HT-29 (cell line): ENCODE measurements around the gene HCAR2. TPM values are rescaled to one million over a fixed set of nuclear protein-coding genes. Genes with fewer than 3 reads are reported as not detected.
"Not testable (repeated sequence)": the region's sequence is repeated elsewhere in the genome, so short reads cannot be mapped to it uniquely, and the experiment has no call there.

ENCODE experiments used
- DNase-seq: peaks from one replicate; pipeline ENCODE4 v3.0.0-alpha.2; 2015; ENCODE audit warnings: low spot score
- total RNA-seq: library from RNA; depleted of rRNA; stranded (reverse); fragments of >200 nt; shearing (Covaris generic); gene quantifications from 2 replicates; pipeline ENCODE4 v1.2.3, GENCODE V29; 2014; rRNA removed

HCAR2 gene
- total RNA-seq = 0.56 and 1.1 TPM in 2 replicates

DNA sequence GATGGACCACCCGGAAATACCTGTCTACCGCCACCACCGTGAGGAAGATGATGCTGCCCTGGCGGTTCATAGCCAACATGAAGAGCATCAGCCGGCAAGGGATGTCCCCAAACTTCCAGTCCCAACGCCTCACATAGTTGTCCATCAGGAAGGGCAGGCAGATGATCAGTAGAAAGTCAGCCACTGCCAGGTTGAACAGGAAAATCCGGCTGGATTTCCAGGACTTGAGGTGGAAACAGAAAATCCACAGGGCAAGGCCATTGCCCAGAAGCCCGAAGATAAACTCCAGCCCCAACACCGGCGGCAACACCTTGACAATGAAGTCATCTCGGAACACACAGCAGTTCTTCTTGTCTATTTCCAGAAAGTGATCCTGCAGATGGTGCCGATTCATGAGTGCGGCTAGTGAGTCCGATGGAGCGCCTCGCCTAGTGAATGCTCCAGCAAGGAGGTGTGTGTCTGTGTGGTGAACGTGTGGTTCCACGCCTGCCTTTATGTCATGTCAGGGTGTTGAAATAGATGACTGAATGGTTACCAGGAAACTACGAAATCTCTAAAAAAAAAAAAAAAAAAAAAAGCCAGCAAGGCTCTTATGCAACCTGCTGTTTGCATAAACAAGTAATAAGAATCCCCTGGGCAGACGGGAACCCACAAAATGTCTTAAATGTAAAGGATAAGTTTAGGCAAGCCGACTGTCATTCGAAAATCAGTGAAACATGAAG, at the start of gene HCAR2:
Gene HCAR2 (minus strand): TSS at position 468 of the 722 bp plus-strand sequence. CDS start 74 bp downstream, at position 394.
- not testable (repeated sequence) for DNase-seq

- DNase-seq = peak; percentile 98
These were observed 49.5 kb upstream of the HCAR2 start, which contains the start of gene DENR for GRCh38 chr12:122752464-122753318. Gene DENR (plus strand): TSS chr12:122752824. CDS start chr12:122753702, 878 bp downstream.

- DNase-seq = not testable (repeated sequence)
These were observed 47.8 kb upstream of the HCAR2 start for GRCh38 chr12:122750781-122751515.

- no peak for DNase-seq
These were observed 46.6 kb upstream of the HCAR2 start for GRCh38 chr12:122749569-122750332.

- DNase-seq = no peak
These were observed 44.3 kb upstream of the HCAR2 start for GRCh38 chr12:122747224-122748135.

GRCh38 chr12:122743895-122744525, 40.9 kb upstream of the HCAR2 start:
- DNase-seq = no peak

DNA sequence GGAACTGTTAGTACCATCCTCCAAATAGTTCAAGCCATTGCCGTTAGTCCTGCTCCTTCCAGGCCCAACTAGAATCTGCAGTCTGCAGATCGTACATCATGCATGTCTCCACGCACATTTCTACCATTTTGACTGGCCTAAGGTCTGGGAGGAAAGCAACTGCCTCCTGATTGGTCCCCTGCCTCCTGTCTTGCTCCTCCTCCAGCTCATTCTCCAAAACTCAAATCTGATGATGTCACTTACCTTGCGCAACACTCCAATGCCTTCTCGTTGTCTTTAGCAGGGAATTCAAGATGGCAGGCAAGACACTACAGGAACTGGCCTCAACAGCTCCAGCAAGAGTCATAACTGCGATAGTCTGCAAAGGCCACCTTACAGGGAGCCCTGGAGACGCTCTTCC, 37.2 kb upstream of the HCAR2 start:
- DNase-seq = no peak

- peak; percentile 27 for DNase-seq
These were observed 35.4 kb upstream of the HCAR2 start for GRCh38 chr12:122738571-122738970.

DNA sequence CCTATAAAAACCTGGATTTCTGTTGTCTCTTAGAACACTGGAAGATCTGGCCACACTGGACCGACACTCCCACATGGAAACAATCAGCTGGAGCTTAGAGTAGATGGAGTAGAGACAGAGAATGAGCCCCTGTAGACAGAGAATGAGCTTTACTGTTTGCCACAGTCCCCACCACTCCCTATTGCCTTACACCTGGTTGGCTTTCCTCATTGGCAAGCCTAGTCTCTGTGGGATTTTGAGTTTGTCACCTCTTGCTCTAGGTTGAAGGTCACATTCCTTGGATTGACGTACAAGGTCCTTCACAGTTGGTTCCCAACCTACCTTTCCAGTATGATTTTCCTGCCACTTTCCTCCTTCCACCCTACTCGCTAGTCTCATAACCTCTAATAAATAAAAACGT, 29.5 kb upstream of the HCAR2 start:
- DNase-seq = no peak

- DNase-seq = no peak
These were observed 29.0 kb upstream of the HCAR2 start for GRCh38 chr12:122732170-122732569.

DNA sequence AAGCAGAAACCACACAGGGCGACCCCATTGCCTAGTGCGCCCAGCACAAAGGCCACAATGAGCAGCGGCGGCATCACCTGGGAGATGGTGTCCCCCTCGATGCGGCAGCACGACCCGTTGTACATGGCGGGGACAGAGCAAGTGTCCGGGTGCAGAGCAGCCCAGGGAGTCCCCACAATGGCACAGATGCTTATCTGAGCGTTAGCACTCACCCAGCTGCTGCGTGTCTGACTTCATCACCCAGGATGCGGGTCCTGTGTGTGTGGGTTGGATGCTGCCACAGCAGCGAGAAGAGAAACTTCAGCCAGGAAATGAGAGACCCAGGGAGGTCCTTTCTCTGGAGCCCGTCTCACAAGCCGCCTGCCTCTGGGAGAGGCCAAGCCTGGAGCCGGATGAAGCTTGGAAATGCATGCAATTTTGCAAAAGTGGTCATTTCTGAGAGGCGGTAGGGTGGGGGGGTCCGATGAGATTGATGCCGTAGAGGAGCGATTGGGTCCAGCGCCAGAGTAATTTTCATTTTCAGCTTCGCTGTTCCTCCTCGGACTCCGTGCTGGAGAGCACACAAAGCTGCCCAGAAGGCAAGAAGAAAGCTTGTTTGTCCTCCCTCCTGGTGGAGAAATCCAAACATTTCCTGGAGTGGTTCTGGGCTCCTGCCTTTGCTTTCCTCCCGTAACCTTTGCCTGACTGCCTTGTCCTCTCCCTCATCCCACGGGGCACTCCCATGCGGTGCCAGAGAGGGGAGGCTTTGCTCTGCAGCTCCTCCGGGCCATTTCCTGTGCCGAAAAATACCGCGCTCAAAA, 27.3 kb upstream of the HCAR2 start, which contains the start of gene HCAR1:
Gene HCAR1 (minus strand): TSS at position 630 of the 800 bp plus-strand sequence. CDS start 505 bp downstream, at position 125.
- peak; percentile 88 for DNase-seq

- peak; percentile 38 for DNase-seq
These were observed 26.5 kb upstream of the HCAR2 start for GRCh38 chr12:122729583-122730214.

DNA sequence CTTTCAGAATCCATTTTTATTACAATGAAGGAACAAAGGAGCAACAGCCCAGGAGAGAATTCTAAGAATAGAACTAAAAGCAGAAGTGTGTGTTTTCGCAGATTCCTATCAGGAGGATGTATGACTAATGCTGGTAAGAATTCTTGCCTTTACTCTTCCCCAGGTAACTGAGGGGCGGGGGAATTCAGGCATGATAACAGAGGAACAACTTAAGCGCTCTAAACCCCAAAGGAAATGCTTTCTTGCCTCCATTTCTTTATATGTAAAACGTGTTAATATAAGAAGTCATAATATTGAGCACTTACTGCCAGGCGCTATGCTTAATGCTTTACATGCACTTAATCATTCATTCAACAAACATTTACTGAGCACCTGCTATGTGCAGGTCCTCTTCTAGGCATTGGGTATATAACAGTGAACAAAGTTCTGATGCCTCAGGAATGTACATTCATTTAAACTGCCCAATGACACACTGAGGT, 23.0 kb upstream of the HCAR2 start:
- peak; percentile 89 for DNase-seq

DNA sequence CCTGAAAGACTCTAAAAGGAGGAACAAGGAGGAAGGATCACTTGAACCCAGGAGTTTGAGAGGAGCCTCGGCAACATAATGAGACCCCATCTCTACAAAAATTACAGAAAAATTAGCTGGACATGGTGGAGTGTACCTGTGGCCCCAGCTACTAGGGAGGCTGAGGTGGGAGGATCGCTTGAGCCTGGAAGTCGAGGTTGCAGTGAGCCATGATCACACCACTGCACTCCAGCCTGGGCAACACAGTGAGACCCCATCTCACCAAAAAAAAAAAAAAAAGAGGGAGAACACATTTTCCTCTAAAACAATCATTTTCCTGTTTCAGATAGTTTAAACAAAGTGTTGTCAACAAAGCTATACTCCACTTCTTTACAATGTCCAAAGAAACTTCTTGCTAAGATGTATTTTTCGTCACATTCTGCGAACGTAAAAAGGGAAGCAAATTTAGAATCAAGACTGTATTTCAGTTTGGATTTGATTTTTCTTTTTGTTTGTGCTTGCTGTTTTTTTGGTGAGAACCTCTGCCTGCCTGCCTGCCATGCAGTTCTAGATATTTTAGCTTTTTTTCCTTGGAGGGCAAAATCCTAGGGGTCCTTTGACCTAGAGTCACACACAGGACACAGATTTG, 22.4 kb upstream of the HCAR2 start:
- DNase-seq = no peak

DNA sequence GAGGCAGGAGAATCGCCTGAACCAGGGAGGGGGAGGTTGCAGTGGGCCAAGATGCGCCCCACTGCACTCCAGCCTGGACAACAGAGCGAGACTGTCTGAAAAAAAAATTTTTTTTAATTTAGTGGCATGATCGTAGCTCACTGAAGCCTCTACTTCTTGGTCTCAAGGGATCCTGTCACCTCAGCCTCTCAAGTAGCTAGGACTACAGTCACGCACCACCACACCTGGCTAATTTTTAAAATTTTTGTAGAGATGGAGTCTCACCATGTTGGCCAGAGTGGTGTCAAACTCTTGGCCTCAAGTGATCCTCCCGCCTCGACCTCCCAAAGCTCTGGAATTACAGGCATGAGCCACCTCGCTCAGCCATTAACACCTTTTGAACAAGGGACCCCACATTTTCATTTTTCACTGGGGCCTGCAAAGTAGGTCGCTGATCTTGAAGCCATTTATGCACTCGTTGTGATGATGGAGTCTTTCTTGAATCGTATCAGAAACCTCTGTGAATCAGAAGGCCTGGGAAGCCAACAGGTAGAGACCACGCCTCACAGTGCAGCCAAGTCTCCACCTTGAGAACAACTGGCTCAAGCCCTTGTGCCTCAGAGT, 21.6 kb upstream of the HCAR2 start:
- DNase-seq = no peak

- DNase-seq = no peak
These were observed 19.2 kb upstream of the HCAR2 start for GRCh38 chr12:122722387-122722786.

DNA sequence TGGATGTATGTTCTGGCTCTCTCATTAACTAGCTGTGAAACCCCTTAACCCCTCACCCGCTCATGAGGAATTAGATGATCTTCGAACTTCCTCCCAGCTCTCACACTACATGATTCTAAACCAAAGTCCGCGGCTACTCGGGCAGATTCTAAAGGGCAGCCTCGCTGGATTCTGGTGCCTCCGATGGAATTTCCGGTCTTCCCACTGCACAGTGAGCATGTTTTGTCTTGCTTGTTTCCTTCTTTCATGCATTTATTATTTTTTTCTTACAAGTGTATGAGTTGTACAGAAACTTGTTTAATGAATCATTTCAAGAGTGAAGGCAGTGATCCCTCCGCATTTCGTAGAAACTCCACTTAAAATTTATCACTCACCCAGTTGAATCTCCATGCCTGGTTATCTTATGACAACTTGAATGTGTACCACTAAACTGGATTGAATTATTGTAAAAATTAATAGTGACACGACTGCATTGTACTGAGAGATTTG, 17.9 kb upstream of the HCAR2 start:
- no peak for DNase-seq
